Embryonic facial prominence (tissue), 1 donor: ENCODE data around the gene DPP10.
"Not testable (repeated sequence)": the region's sequence is repeated elsewhere in the genome, so short reads cannot be mapped to it uniquely, and the experiment has no call there.

Experiments used
- DNase-seq: peaks from one replicate; pipeline ENCODE4 v3.0.0-alpha.2; 2016; ENCODE audit errors: extremely low spot score

DPP10 gene

DNA sequence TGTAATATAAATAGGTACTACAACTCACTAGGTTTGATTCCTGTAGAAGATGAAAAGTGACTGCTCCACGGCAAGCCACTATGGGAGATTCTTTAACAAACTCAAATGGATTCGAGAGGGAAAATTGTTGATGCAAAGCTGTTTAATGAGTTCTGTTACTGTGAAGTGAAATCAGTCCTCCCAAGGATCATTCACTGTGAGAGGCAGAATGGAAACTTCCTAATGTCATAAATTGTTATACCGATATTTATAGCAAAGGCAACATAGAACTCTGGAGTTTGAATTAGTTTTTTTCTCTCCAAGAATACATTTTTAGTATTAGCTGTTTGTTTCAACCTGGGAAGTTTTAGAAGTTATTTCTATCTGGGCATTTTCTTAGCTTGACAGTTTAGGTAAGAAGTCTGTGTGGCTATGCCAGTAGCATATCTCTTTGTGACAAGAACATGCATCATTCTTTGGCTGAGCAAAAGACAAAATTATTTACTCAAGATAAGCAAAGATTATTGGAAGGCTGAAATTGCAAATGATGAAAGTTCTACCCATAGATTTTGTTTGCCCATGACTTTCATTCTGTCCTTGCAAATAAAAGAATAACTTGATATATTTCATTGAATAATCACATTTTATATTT, 979.7 kb downstream of the DPP10 start:
- DNase-seq, result no peak

- DNase-seq, result no peak
These were observed 985.0 kb downstream of the DPP10 start for GRCh38 chr2:115427436-115427835.

DNA sequence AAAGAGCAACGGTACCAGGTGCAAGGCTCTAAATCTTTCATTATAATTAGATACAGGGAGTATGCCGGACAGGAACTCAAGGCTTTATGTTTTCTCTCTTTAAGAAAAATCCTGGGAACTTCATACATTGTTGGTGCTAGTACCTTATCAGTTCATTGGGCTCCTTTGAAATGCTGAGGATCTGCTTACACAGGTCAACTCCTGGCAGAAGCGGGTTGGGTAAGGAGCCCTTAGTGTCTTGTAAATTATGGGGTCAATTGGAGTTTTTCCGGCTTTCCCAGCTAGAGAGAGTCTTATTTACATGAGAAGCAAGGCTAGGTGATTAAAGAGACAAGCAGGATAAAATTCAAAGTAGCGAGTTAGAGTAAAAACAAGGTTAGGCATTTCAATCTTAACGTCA, 998.3 kb downstream of the DPP10 start:
- not testable (repeated sequence) for DNase-seq

- no peak for DNase-seq
These were observed 1001.2 kb downstream of the DPP10 start for GRCh38 chr2:115443539-115444185.

DNA sequence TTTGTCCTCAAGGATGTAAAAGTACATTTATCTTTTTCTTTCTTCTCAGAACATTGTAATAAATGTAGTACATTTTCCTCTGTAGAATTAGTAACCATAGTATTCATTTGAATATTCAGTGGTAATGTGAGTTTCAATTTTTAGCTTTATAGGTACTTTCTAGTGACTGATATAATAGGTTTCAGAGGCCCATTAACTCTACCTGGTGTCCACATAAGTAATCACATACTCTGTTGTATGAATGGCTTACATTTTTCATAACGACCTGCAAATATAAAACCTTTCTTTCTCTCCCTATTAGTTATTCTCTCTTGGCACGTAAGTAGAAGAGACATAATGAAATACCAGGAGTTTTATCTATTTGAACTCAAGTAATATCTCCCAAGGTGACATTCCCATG, 1017.6 kb downstream of the DPP10 start:
- DNase-seq, result no peak

DNA sequence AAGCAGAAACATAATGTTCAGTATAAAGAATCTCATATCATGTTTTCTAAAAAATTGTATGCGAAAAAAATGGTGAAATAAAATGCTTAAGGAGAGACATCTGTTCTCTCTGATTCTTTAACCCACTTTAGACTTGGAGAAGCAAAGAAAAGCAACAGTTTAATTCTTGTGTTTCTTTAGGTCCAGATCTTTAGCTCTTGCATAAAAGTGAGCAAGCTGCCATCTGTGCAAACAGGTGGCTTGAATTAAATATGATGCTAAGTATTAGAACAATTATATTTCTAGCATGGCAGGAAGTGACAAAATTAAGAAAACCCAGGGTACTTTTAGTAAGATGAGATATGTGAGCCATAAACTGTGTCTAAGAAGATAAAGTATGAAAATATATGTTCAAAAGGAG, 1038.3 kb downstream of the DPP10 start:
- no peak for DNase-seq

DNA sequence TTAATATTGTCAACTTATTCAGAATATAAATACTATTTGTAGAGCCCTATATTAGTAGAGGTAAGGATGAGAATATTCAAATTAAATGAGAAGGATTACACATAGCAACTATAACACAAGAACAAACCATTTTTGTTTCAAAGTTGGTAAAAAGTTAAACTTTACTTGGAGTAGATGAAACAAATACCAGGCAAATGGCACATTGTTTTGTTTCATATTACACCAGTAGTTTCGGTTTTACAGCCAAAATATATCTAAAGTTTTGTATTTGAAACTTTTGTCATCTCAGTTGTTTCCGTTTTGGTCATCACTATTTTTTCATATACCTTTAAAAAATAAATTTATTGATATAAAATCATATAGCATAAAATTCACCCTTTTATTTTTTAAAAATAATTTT, 1039.4 kb downstream of the DPP10 start:
- no peak for DNase-seq

GRCh38 chr2:115483666-115484065, 1041.2 kb downstream of the DPP10 start:
- no peak for DNase-seq

DNA sequence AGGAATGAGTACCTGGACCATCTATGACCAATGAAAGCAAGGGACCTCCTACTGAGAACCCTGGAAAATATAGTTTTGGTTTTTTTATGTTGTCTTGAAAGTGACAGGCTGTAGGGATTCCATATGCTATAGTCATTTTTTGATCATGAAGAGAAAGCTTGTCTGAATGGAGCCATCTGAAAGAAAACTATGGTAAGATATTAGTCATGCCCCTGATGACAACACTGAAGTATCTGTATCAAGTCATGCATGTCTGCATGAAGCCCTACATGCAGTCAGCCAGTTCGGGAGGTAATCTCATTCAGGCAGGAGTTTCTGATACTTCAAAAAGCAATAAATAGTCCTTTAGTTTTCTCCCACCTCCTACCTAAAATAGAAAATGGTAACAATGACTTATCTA, 1042.0 kb downstream of the DPP10 start:
- DNase-seq, result no peak

- no peak for DNase-seq
These were observed 1042.5 kb downstream of the DPP10 start for GRCh38 chr2:115484983-115485382.

DNA sequence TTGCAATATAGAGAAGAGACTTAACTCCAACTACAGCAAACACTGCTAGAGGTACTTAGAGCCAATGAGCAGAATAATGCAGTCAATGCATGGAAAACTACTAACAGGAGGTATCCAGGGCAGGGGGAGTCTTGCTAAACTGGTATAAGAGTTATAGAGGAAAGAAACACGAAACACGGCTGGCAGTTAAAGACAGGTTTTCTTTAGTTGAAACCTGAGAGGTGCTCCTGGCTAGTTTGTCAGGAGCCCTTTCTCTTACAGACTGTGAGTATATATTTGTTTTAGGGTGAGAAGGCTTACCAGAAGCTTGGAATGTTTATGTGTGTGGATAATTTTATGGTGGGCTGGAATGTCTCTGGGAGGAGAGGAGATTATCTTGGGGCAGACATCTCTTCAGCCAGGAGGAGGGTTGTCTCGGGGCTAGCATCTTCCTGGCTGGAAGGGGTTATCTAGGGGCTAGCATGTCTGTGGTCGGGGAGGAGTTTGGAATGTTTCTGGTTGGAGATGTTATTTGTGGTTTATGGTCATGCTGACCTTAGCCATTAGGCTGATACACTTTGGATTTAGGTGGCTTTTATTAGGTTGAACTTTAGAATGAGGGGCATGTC, 1048.8 kb downstream of the DPP10 start:
- no peak for DNase-seq

GRCh38 chr2:115505331-115505730, 1062.9 kb downstream of the DPP10 start:
- DNase-seq, result no peak

DNA sequence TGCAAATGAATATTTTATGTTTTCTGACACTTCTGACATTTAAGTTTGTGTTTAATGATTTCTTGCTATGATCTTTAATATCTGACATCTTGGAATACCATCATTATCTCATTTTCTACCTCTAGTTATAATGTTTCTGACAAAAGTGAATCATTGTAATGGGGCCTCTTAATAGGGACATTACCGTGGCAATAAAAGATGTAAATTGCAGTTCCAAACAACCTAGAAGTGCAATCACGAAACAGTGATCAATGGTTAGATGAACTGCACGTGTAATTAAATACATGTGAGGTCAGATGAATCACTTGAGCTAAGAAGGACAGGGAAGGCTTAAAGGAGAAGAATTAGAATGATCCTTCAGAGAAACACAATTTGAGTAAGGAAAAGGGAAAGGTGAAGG, 1078.3 kb downstream of the DPP10 start:
- no peak for DNase-seq

DNA sequence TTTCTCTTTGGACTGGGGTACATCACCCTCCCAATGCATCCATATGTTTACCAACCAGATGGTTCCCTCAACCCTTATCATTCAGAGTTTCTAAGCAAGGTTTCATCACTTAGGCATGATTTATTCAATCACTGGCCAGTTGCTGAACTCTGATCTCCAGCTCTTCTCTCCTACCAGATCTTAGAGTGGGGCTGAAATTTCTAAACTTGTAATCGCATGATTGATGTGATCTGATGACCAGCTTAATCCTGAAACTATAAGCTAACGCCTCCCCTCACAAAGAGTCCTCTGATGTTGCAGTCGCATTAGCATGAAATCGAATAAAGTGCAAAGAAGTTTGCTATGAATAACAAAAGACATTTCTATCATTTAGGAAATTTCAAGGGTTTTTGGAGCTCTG, 1082.0 kb downstream of the DPP10 start:
- no peak for DNase-seq

- DNase-seq, result no peak
These were observed 1087.2 kb downstream of the DPP10 start for GRCh38 chr2:115529627-115530026.

- DNase-seq, result no peak
These were observed 1090.6 kb downstream of the DPP10 start for GRCh38 chr2:115533081-115533480.

DNA sequence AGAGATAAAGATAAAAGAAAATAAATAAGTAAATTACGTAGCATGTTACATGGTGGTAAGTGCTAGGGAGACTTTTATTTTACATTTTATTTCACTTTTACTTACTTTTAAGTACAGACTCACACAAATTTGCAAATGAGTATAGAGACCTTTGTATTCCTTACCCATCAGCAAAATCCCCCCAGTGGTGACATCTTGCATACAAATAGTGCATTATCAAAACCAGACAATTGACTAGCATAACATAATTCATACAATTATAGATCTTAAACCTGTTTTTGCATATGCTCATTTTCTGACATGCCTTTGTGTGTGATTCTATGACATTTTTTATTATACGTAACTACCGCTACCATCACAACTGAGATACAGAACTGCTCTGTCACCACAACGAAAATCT, 1099.4 kb downstream of the DPP10 start:
- no peak for DNase-seq

DNA sequence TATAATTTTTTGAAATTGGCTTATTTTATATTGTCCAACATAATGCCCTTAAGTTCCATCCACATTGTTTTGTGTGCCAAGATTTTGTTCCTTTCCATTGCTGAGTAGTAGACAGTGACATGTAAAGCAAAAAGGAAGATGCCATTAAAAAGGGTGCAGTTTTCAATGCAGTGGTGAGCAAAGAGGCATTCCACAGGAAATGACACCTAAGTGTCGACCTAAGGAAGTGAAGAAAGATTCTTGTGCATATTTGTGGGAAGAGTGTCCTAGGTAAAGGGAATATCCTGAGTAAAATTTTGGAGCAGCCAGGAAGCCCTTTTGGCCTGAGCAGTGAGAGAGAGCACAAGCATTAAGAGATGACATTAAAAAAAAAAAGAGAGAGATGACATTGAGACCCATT, 1099.9 kb downstream of the DPP10 start:
- no peak for DNase-seq

- DNase-seq, result no peak
These were observed 1100.6 kb downstream of the DPP10 start for GRCh38 chr2:115543024-115543423.

- no peak for DNase-seq
These were observed 1101.0 kb downstream of the DPP10 start for GRCh38 chr2:115543461-115543860.

DNA sequence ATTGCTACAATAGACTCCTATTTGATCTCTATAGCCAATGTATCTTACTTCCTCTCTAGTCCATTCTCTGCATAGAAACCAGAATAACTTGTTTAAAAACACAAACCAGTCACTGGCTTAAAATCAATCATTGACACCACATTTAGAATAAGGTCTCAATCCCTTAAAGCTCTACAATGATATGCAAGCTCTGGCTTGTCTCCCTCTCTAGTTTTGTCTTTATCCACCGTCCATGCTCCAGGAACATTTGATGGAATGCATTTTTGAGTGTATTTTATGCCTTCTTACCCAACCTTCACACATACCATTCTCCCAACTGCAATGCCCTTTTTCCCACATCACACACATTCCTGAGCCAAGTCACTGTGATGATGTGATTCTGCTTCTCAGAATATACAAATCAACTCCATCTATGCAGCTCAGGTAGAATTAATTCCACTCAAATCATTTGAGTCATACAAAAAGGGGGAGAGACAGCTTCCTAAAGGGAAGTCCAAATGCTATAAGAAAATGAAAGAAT, 1107.2 kb downstream of the DPP10 start:
- no peak for DNase-seq

GRCh38 chr2:115552726-115553125, 1110.3 kb downstream of the DPP10 start:
- DNase-seq, result no peak

GRCh38 chr2:115554153-115554552, 1111.7 kb downstream of the DPP10 start:
- no peak for DNase-seq
